ENCODE data around the gene BICDL1.

BICDL1 gene

DNA sequence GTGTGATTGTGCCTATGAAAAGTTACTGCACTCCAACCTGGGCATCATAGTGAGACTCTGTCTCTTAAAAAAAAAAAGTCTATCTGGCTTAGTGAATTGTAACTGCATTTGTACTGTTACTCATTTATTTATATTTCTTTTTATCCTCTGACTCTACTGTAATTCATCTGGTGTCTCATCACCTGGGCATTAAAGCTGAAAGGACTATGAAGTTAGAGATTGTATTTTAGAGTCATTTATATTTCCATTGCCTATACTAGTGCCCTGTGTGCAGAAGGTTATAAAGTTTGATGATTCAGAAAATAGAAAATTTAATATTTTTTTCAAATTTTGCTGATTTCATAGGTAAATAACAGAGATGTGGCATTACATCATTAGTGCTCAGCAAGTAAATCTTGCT, 30.2 kb downstream of the BICDL1 start:
- TF ChIP-seq, protein P1, sequence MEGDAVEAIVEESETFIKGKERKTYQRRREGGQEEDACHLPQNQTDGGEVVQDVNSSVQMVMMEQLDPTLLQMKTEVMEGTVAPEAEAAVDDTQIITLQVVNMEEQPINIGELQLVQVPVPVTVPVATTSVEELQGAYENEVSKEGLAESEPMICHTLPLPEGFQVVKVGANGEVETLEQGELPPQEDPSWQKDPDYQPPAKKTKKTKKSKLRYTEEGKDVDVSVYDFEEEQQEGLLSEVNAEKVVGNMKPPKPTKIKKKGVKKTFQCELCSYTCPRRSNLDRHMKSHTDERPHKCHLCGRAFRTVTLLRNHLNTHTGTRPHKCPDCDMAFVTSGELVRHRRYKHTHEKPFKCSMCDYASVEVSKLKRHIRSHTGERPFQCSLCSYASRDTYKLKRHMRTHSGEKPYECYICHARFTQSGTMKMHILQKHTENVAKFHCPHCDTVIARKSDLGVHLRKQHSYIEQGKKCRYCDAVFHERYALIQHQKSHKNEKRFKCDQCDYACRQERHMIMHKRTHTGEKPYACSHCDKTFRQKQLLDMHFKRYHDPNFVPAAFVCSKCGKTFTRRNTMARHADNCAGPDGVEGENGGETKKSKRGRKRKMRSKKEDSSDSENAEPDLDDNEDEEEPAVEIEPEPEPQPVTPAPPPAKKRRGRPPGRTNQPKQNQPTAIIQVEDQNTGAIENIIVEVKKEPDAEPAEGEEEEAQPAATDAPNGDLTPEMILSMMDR (IDR thresholded peaks at IDR 0.05; ENCODE audit: unreplicated experiment in 3 of 3): no peak
- Mint-ChIP-seq H3K4me1 (no peaks in the 10 kb centered on the region), H3K36me3 (ENCODE audit: low read depth) (no peaks in the 10 kb centered on the region), H3K27ac (no peak overlapping the region), H3K9me3 (peaks cover 3% of the 10 kb centered on the region), H3K4me3 (no peak overlapping the region), H3K27me3 (ENCODE audit: low read depth) (no peaks in the 10 kb centered on the region)

DNA sequence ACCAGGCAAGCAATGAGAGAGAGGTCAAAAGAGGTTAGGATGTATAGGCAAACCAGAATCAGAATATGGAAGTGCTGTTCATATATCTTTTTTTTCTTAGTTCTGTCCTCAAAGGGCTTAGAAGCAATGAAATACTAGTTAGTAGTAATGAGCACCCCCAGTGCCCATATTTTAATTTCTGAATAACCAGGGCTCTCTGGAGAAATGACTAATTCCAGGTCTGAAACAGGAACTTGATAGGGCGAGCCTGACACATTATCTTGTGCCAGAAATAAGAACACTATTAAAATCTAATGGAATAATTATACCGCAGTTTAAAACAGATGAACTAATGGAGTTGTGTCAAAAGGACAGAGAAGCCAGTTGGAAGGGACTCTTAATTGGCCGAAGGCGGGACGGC, 30.9 kb downstream of the BICDL1 start:
- H3K4me3 Mint-ChIP-seq: no peak overlapping the region
- no peak overlapping the region for H3K27ac Mint-ChIP-seq
- H3K27me3 Mint-ChIP-seq (ENCODE audit: low read depth): no peaks in the 10 kb centered on the region
- TF ChIP-seq, protein P1 (IDR thresholded peaks at IDR 0.05; ENCODE audit: unreplicated experiment in 3 of 3): no peak
- peaks cover 3% of the 10 kb centered on the region for H3K9me3 Mint-ChIP-seq
- H3K4me1 Mint-ChIP-seq: no peaks in the 10 kb centered on the region
- no peaks in the 10 kb centered on the region for H3K36me3 Mint-ChIP-seq (ENCODE audit: low read depth)

DNA sequence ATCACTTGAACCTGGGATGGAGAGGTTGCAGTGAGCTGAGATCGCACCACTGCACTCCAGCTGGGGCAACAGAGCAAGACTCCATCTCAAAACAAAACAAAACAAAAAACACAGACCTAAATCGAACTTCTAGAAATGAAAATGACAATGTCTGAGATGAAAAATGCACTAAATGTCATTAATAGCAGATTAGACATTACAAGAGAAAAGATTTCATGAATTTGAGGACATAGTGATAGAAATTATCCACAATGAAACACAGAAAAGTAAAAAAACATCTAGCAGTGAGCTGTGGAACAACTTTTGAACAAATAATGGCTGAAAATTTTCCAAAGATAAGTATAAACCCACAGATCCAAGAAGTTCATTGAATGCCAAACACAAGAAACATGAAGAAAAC, 35.2 kb downstream of the BICDL1 start:
- Mint-ChIP-seq H3K36me3 (ENCODE audit: low read depth) (no peaks in the 10 kb centered on the region), H3K27ac (no peak overlapping the region), H3K4me3 (no peak overlapping the region), H3K4me1 (no peaks in the 10 kb centered on the region), H3K9me3 (peaks cover 3% of the 10 kb centered on the region), H3K27me3 (ENCODE audit: low read depth) (no peaks in the 10 kb centered on the region)
- TF ChIP-seq, protein P1 (IDR thresholded peaks at IDR 0.05; ENCODE audit: unreplicated experiment in 3 of 3): no peak

DNA sequence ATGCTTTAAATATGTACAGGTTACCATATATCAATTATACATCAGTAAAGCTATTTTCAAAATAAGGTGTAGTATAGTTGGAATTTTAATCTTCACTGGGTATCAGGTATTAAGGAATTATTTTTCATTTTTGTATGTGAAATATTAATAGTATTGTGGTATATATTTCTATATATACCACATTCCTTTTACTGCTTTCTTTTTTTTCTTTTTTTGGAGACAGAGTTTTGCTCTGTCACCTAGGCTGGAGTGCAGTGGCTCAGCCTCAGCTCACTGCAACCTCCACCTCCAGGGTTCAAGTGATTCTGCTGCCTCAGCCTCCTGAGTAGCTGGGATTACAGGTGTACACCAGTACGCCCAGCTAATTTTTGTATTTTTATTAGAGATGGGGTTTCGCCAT, 36.6 kb downstream of the BICDL1 start:
- Mint-ChIP-seq H3K27ac (no peak overlapping the region), H3K27me3 (ENCODE audit: low read depth) (no peaks in the 10 kb centered on the region), H3K9me3 (peaks cover 3% of the 10 kb centered on the region), H3K36me3 (ENCODE audit: low read depth) (no peaks in the 10 kb centered on the region), H3K4me3 (no peak overlapping the region), H3K4me1 (no peaks in the 10 kb centered on the region)
- TF ChIP-seq, protein P1 (IDR thresholded peaks at IDR 0.05; ENCODE audit: unreplicated experiment in 3 of 3): no peak

DNA sequence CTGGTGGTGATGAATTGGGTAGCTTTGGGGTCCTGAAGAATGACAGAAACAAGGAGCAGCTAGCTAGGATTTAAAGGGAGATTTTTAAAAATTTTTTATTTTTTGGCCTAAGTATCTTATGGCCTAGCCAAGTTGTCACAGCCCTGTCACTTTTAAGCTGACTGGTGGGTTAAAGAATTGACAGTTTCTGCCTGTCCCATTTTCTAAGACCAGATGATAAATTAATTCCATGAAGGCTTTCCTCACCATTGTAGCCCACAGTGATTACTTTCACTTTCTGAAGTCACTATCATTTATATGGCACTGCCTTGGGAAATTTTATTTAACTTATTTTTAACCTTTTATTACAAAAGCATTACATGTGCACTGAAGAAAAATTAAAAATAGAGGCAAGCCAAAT, 43.2 kb downstream of the BICDL1 start:
- no peaks in the 10 kb centered on the region for H3K4me1 Mint-ChIP-seq
- no peak overlapping the region for H3K27ac Mint-ChIP-seq
- TF ChIP-seq, protein P1 (IDR thresholded peaks at IDR 0.05; ENCODE audit: unreplicated experiment in 3 of 3): no peak
- H3K4me3 Mint-ChIP-seq: no peak overlapping the region
- H3K9me3 Mint-ChIP-seq: no peaks in the 10 kb centered on the region
- no peaks in the 10 kb centered on the region for H3K36me3 Mint-ChIP-seq (ENCODE audit: low read depth)
- H3K27me3 Mint-ChIP-seq (ENCODE audit: low read depth): no peaks in the 10 kb centered on the region

DNA sequence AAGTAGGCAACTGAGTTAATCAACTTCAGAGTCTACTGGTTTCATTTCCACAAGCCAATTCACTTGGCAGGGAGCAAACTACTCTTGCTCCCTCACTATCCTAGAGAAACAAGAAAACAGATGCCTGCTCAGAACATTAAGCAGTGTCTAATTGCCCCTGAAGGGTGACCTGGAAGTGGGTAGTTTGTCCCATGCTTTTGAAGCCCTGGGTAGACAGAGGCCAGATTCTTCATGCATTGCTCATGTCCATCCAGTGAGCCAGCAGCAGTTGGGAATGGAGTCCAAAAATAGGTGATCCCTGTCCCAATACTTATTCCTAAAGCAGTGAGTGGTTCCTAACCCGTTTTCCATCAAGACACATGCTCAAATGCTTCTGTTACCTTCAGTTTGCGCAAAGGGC, 48.8 kb downstream of the BICDL1 start:
- Mint-ChIP-seq H3K9me3 (no peaks in the 10 kb centered on the region), H3K36me3 (ENCODE audit: low read depth) (no peaks in the 10 kb centered on the region), H3K4me3 (no peak overlapping the region), H3K4me1 (peaks cover 4% of the 10 kb centered on the region), H3K27me3 (ENCODE audit: low read depth) (peaks cover 13% of the 10 kb centered on the region), H3K27ac (no peak overlapping the region)
- TF ChIP-seq, protein P1 (IDR thresholded peaks at IDR 0.05; ENCODE audit: unreplicated experiment in 3 of 3): no peak

Measured in nephron (organoid).